HEK293T (cell line): ENCODE data around the gene HDLBP.

Experiments
- CTCF ChIA-PET: fragments of 350-600 bp; formaldehyde crosslinking; extraction: SDS; loops from one replicate; lab custom pipeline; 2021; ENCODE audit warnings: antibody characterized with exemption, inconsistent platforms; lab: Yijun Ruan, JAX
- POLR2A ChIA-PET: fragments of 350-600 bp; formaldehyde crosslinking; extraction: SDS; loops from one replicate; lab custom pipeline; 2020; ENCODE audit warnings: antibody characterized with exemption, inconsistent platforms; lab: Yijun Ruan, JAX
- DNase-seq: peaks from one replicate; pipeline ENCODE4 v3.0.0; 2012; ENCODE audit warnings: mixed read lengths; ENCODE audit errors: extremely low spot score
- ARNT ChIP-seq: fragments of 450-650 bp; IDR thresholded peaks from 2 replicates; pipeline ENCODE4 v1.6.1; 2017; ENCODE audit warnings: mild to moderate bottlenecking
- BHLHE40 ChIP-seq: fragments of 450-650 bp; IDR thresholded peaks from 2 replicates; pipeline ENCODE4 v1.6.1; 2016; ENCODE audit warnings: mild to moderate bottlenecking, moderate library complexity, borderline replicate concordance
- CTBP1 ChIP-seq: fragments of 450-650 bp; IDR thresholded peaks from 2 replicates; pipeline ENCODE4 v1.6.1; 2016; ENCODE audit warnings: borderline replicate concordance
- ELF4 ChIP-seq: fragments of 450-650 bp; IDR thresholded peaks from 2 replicates; pipeline ENCODE4 v1.6.1; 2017; ENCODE audit warnings: antibody characterized with exemption
- FOXA1 ChIP-seq: fragments of 450-650 bp; IDR thresholded peaks from 2 replicates; pipeline ENCODE4 v1.6.1; 2016; ENCODE audit warnings: mild to moderate bottlenecking
- FOXK2 ChIP-seq: fragments of 450-650 bp; IDR thresholded peaks from 2 replicates; pipeline ENCODE4 v1.6.1; 2016; ENCODE audit warnings: mild to moderate bottlenecking
- FOXM1 ChIP-seq: fragments of 450-650 bp; IDR thresholded peaks from 2 replicates; pipeline ENCODE4 v1.6.1; 2017; ENCODE audit warnings: mild to moderate bottlenecking, borderline replicate concordance
- HDGF ChIP-seq: fragments of 450-650 bp; IDR thresholded peaks from 2 replicates; pipeline ENCODE4 v1.6.1; 2017; ENCODE audit warnings: antibody characterized with exemption, borderline replicate concordance
- L3MBTL2 ChIP-seq: fragments of 450-650 bp; conservative IDR thresholded peaks from 2 replicates; pipeline ENCODE4 v1.6.1; 2016; ENCODE audit warnings: mild to moderate bottlenecking
- LEF1 ChIP-seq: fragments of 450-650 bp; IDR thresholded peaks from 2 replicates; pipeline ENCODE4 v1.6.1; 2017; ENCODE audit warnings: mild to moderate bottlenecking, borderline replicate concordance
- NFRKB ChIP-seq: fragments of 450-650 bp; IDR thresholded peaks from 2 replicates; pipeline ENCODE4 v1.6.1; 2016; ENCODE audit warnings: mild to moderate bottlenecking, moderate library complexity
- PKNOX1 ChIP-seq: fragments of 450-650 bp; IDR thresholded peaks from 2 replicates; pipeline ENCODE4 v1.6.1; 2016
- SP1 ChIP-seq: fragments of 450-650 bp; IDR thresholded peaks from 2 replicates; pipeline ENCODE4 v1.6.1; 2017
- SUZ12 ChIP-seq: fragments of 450-650 bp; IDR thresholded peaks from 2 replicates; pipeline ENCODE4 v1.6.1; 2016; ENCODE audit warnings: mild to moderate bottlenecking
- TARDBP ChIP-seq: fragments of 450-650 bp; IDR thresholded peaks from 2 replicates; pipeline ENCODE4 v1.6.1; 2016
- ZNF384 ChIP-seq: fragments of 450-650 bp; IDR thresholded peaks from 2 replicates; pipeline ENCODE4 v1.6.1; 2016

HDLBP gene

GRCh38 chr2:241229563-241230401, 85.7 kb downstream of the HDLBP start:
- POLR2A ChIA-PET = no interaction called here
- CTCF ChIA-PET = no interaction called here
- DNase-seq = no peak
- TF ChIP-seq FOXA1 (no peak), L3MBTL2 (no peak), HDGF (no peak), LEF1 (no peak), ZNF384 (no peak), CTBP1 (no peak), PKNOX1 (no peak), BHLHE40 (no peak), SUZ12 (no peak)

DNA sequence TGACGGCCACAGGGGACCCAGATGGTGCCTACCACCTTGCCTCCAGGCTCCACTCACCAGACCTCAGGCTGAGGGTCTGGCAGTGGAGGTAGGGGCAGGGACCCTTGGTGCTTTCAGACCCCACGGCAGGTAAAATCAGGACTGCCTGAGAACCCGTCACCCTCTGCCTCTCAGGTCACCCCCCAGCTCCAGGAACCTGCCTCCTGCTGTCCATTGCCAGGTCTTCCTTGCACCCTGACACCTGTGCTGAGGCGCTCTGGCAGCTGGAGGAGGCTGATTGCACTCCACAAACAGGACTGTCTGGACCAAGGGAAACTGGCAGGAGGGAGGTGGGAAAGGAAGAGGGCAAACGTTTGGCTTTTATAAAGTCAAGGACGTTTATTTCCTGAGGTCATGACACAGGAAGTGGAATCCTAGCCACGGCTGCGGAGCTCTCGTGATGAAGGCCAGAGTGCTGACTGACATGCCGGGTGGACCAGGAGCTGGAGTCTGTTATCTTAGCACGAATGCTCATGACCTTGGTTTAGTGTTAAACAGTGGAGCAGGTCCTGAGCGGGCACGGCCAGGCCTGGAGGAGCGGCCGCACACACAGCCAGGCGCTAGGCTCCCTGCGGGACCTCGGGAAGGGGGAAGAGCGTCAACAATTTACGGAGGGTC, 86.5 kb downstream of the HDLBP start:
- POLR2A ChIA-PET = no interaction called here
- TF ChIP-seq ARNT = no peak
- TF ChIP-seq SP1 = no peak
- TF ChIP-seq ELF4 = no peak
- no peak for TF ChIP-seq L3MBTL2
- no peak for TF ChIP-seq HDGF
- TF ChIP-seq FOXA1 = no peak
- TF ChIP-seq TARDBP = no peak
- TF ChIP-seq NFRKB = no peak
- no peak for TF ChIP-seq SUZ12
- TF ChIP-seq ZNF384 = no peak
- TF ChIP-seq FOXM1 = no peak
- TF ChIP-seq LEF1 = no peak
- no peak for TF ChIP-seq CTBP1
- no peak for TF ChIP-seq FOXK2
- TF ChIP-seq BHLHE40 = no peak
- CTCF ChIA-PET = no interaction called here
- DNase-seq = no peak

- TF ChIP-seq LEF1 (no peak), TARDBP (no peak), SP1 (no peak), ZNF384 (no peak), ARNT (no peak), FOXK2 (no peak), HDGF (no peak), BHLHE40 (no peak), FOXA1 (no peak), NFRKB (no peak), ELF4 (no peak), PKNOX1 (no peak), FOXM1 (no peak), CTBP1 (no peak), L3MBTL2 (no peak), SUZ12 (no peak)
- POLR2A ChIA-PET = no interaction called here
- CTCF ChIA-PET = no interaction called here
- no peak for DNase-seq
Observed at GRCh38 chr2:241228081-241228859, 87.2 kb downstream of the HDLBP start.

- POLR2A ChIA-PET = no interaction called here
- CTCF ChIA-PET = no interaction called here
- no peak for TF ChIP-seq ZNF384
- TF ChIP-seq PKNOX1 = no peak
- no peak for TF ChIP-seq FOXK2
- TF ChIP-seq HDGF = no peak
- TF ChIP-seq ELF4 = no peak
- TF ChIP-seq TARDBP = no peak
- no peak for TF ChIP-seq NFRKB
- TF ChIP-seq SUZ12 = no peak
- no peak for TF ChIP-seq FOXM1
- TF ChIP-seq SP1 = no peak
- no peak for DNase-seq
Observed at GRCh38 chr2:241227594-241227993, 87.9 kb downstream of the HDLBP start.

DNA sequence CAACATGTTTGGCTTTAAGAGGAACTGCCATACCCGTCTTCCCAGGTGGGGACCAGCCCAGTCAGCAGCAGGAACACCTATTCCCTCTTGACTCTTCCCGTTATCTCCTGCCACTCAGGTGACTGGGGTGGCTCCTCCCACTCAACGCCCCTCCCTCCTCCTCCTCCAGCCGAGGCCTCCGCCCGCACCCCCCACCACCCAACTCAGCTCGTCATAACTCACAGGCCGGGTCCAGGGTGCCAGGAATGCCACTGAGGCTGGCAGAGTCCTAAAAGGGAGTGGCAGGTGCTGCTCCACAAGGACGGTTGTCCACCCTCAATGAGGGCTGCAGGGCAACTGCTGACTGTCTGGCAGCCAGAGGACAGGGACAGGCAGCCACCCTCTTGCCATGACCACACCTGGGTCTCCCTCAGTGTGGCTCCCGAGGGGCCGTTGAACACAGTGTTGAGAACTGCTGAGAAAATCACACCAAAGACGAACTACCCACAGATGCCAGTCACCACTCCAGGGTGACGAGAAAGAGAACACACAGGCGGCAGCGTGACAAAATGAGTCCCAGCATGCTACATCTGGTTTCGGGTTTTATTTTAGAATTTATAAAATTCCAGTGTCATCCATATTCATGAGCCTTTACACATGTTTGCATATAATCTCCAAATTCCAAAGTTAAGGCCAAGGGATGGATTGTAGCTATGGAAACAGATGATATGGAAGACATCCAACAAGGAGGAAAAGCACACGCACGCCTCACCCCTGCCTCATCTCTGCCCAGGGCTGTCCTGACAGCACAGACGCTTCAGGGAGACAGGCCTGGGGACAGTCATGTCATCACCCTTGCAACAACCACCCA, 88.5 kb downstream of the HDLBP start:
- POLR2A ChIA-PET = no interaction called here

More for the DNA sequence above, 88.5 kb downstream of the HDLBP start:
- DNase-seq = no peak
- no peak for TF ChIP-seq ZNF384
- TF ChIP-seq PKNOX1 = no peak
- no peak for TF ChIP-seq FOXK2
- TF ChIP-seq HDGF = no peak
- CTCF ChIA-PET = no interaction called here
